GM10266 (cell line): ENCODE measurements around the gene ITPR3.

ENCODE experiments used
- DNase-seq: peaks from one replicate; pipeline ENCODE4 v3.0.0; 2012; ENCODE audit errors: extremely low spot score
- CTCF ChIP-seq: IDR thresholded peaks from 2 replicates; pipeline ENCODE4 v1.5.1; 2012; ENCODE audit warnings: mild to moderate bottlenecking, low read depth; ENCODE audit not compliant: control insufficient read depth, insufficient read depth; ENCODE audit errors: missing control alignments

ITPR3 gene

DNA sequence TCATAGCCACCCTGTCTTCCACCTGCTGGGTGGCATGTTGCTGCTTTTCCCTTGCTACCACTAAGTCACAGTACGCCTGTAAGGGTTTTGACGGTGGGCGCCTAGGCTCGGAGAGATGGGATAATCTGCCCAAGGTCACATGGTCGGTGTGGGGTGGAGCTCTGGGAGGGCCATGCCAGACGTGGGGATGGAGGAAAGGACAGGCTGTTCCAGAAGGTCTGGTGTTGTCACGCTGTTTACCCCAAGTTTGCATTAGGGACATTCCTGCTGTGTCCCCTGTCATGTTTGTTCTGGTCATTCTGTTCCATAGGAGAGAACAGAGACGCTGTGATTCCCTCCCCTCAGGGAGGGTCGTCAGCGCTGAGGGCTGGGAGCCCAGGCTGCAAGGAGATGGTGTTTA is 109.5 kb downstream of the ITPR3 start:
- no peak for DNase-seq
- no peak for TF ChIP-seq CTCF

DNA sequence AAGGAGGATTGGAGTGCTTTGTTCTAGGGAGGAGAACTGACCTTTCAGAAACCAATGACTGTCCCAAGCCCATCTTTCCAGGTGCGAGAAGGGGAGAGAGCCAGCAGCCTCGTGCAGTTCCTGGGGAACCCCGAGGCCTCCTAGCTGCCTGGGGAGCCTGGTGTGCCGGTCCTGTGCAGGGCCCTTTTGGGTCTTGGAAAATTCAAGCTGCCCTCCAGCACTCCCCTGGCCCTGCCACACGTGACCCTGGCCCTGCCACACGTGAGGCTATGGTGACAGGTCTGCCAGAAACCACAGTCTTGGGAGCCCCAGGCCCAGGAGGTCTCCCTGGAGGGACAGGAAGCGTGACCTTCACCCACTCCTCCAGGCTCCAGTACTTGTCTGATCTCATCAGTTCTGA is 109.9 kb downstream of the ITPR3 start:
- TF ChIP-seq CTCF, result no peak
- no peak for DNase-seq

GRCh38 chr6:33731751-33732282 is 110.7 kb downstream of the ITPR3 start:
- no peak for DNase-seq
- TF ChIP-seq CTCF, result no peak

DNA sequence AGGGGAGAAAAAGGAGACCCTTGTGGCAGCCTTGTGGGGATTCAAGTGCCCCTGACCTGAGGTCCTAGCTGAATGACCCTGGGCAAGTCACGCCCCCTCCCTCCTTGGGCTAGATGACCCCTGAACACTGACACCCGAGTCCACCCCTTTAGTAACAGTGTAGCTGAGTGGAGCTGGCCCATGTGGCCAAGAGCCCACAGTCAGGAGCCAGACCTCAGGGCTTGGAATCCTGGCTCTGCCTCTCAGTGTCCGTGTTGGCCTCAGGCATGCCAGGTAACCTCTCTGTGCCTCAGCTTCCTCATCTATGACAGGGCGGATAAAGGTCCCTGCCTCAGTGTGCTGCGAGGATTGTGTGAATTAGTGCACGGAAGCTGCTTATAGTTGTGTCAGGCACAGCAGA is 111.3 kb downstream of the ITPR3 start:
- no peak for TF ChIP-seq CTCF
- DNase-seq, result no peak

GRCh38 chr6:33732817-33733708 is 111.9 kb downstream of the ITPR3 start:
- no peak for TF ChIP-seq CTCF
- no peak for DNase-seq

DNA sequence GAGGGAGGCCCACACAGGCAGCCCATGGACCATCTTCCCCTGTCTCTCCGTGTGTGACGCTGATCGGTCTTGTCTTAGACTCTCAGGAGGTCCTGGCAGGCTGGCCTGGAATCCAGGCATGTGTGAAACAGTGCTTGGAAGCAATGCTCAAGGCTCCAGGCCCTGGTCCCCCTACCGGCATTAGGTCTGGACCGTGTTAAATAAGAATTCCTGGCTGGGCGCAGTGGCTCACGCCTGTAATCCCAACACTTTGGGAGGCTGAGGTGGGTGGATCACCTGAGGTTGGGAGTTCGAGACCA is 112.5 kb downstream of the ITPR3 start:
- no peak for DNase-seq
- no peak for TF ChIP-seq CTCF

- no peak for TF ChIP-seq CTCF
- DNase-seq, result no peak
Measured at GRCh38 chr6:33735216-33735615, 114.1 kb downstream of the ITPR3 start.
